Activated gamma-delta T cell treated with anti-CD3 and anti-CD28 coated beads, Interleukin-2, amount 50 U/mL, for 16 hours (primary cell): ENCODE results near the gene PDCD1.

Experiments
- DNase-seq: peaks from one replicate; pipeline ENCODE4 v3.0.0-alpha.2; 2020; ENCODE audit warnings: low read depth

Gene PDCD1

GRCh38 chr2:241865416-241865956 is 6.8 kb upstream of the PDCD1 start:
- DNase-seq, result no peak

GRCh38 chr2:241864850-241865213 is 6.1 kb upstream of the PDCD1 start:
- DNase-seq, result no peak

GRCh38 chr2:241864168-241864849 is 5.6 kb upstream of the PDCD1 start:
- DNase-seq, result no peak

- DNase-seq, result no peak
These were observed 4.9 kb upstream of the PDCD1 start for GRCh38 chr2:241863536-241863954.

- no peak for DNase-seq
These were observed 4.3 kb upstream of the PDCD1 start for GRCh38 chr2:241862775-241863535.

- DNase-seq, result no peak
These were observed 3.4 kb upstream of the PDCD1 start for GRCh38 chr2:241862093-241862492.

- DNase-seq, result no peak
These were observed 2.6 kb upstream of the PDCD1 start for GRCh38 chr2:241861264-241861663.

GRCh38 chr2:241860184-241861078 is 1.7 kb upstream of the PDCD1 start:
- DNase-seq, result no peak

GRCh38 chr2:241859436-241860183 is 916 bp upstream of the PDCD1 start:
- no peak for DNase-seq

- DNase-seq, result no peak
These were observed 332 bp upstream of the PDCD1 start for GRCh38 chr2:241859017-241859435.

- DNase-seq, result no peak
These were observed 1.0 kb downstream of the PDCD1 start for GRCh38 chr2:241857572-241858121.

- no peak for DNase-seq
These were observed 1.6 kb downstream of the PDCD1 start for GRCh38 chr2:241857041-241857541.

GRCh38 chr2:241855888-241856422 is 2.7 kb downstream of the PDCD1 start:
- DNase-seq, result no peak

- no peak for DNase-seq
These were observed 3.3 kb downstream of the PDCD1 start for GRCh38 chr2:241855245-241855887.

GRCh38 chr2:241854342-241855244 is 4.1 kb downstream of the PDCD1 start:
- no peak for DNase-seq

GRCh38 chr2:241853651-241854341 is 4.9 kb downstream of the PDCD1 start:
- no peak for DNase-seq

GRCh38 chr2:241852981-241853631 is 5.6 kb downstream of the PDCD1 start:
- DNase-seq, result no peak
